Gastroesophageal sphincter (tissue), 4 donors: ENCODE data around the gene GTPBP2. TPM values are rescaled to one million over a fixed set of nuclear protein-coding genes. Genes with fewer than 3 reads are reported as not detected.

Experiments used
- ATAC-seq: fragments of 150-250 bp; one replicate; pipeline ENCODE4 v1.9.1; 2016; ENCODE audit warnings: mild to moderate bottlenecking, moderate library complexity
- H3K27ac ChIP-seq, 4 donors: fragments of 200-600 bp; sonication (generic) in 3 of 4; 1 replicate in 3 of 4; 2 replicates in 1 of 4; pipeline ENCODE4 v1.5.1; 2016 to 2019
- H3K27me3 ChIP-seq: fragments of 200-600 bp; sonication (generic); one replicate; pipeline ENCODE4 v1.5.1; 2019
- H3K36me3 ChIP-seq, 2 donors: fragments of 200-600 bp; sonication (generic); one replicate each; pipeline ENCODE4 v1.5.1; 2019; ENCODE audit warnings: control low read depth in 1 of 2
- H3K4me1 ChIP-seq, 3 donors: fragments of 200-600 bp; sonication (generic); 1 replicate in 2 of 3; 2 replicates in 1 of 3; pipeline ENCODE4 v1.5.1; 2016 to 2019; ENCODE audit warnings: control low read depth in 2 of 3
- H3K4me3 ChIP-seq, 2 donors: fragments of 200-600 bp; sonication (generic); one replicate each; pipeline ENCODE4 v1.5.1; 2019; ENCODE audit warnings: mild to moderate bottlenecking in 1 of 2, moderate library complexity in 1 of 2
- H3K9me3 ChIP-seq, 3 donors: fragments of 200-600 bp; sonication (generic); one replicate each; pipeline ENCODE4 v1.5.1; 2017 to 2019; ENCODE audit warnings: control low read depth in 2 of 3
- EP300 ChIP-seq: sonication (generic); formaldehyde crosslinking; IDR thresholded peaks from one replicate; pipeline ENCODE4 v1.6.1; 2017; ENCODE audit warnings: antibody characterized with exemption, mild to moderate bottlenecking
- POLR2A ChIP-seq, 2 donors: fragments of 450-650 bp; IDR thresholded peaks; one replicate each; pipeline ENCODE4 v1.6.1; 2017; ENCODE audit warnings: antibody characterized with exemption in 2 of 2, mild to moderate bottlenecking in 2 of 2, moderate library complexity in 1 of 2
- POLR2AphosphoS5 ChIP-seq: sonication (generic); formaldehyde crosslinking; IDR thresholded peaks from one replicate; pipeline ENCODE4 v1.6.1; 2017; ENCODE audit warnings: antibody characterized with exemption
- WGBS, 2 donors: methylation state at CpG; one replicate each; pipeline ENCODE4 v1.1.5; 2018; ENCODE audit warnings: low coverage in 1 of 2; 5-methylcytosine and 5-hydroxymethylcytosine counted together
- total RNA-seq, 4 donors: library from RNA; depleted of rRNA; stranded (reverse); fragments of >200 nt; gene quantifications; one replicate each; pipeline ENCODE4 v1.1.0, GENCODE V29; 2016
- TF ChIP-seq, protein P1 (sequence below), 4 experiments: fragments of 200-600 bp in 2 of 4; fragments of 450-650 bp in 2 of 4; sonication (generic) in 1 of 4; IDR thresholded peaks; one replicate each; pipeline ENCODE4 v1.5.1; 2017 to 2019; ENCODE audit warnings: antibody characterized with exemption in 4 of 4, mild to moderate bottlenecking in 2 of 4, moderate library complexity in 2 of 4

GTPBP2 gene
- total RNA-seq, 4 donors from 2014 or later, result 28.8 to 44.5 (median 31.4) TPM

- no peaks in the 10 kb centered on the region for H3K9me3 ChIP-seq
- H3K4me1 ChIP-seq, result peaks cover 0 to 34% (median 9%) of the 10 kb centered on the region in 3 donors
- H3K27ac ChIP-seq, result no peak overlapping the region
- H3K36me3 ChIP-seq, result peaks cover 0 to 64% of the 10 kb centered on the region in 2 donors
- no peak for ATAC-seq
- no peaks in the 10 kb centered on the region for H3K27me3 ChIP-seq
- TF ChIP-seq EP300, result no peak
- TF ChIP-seq, protein P1, sequence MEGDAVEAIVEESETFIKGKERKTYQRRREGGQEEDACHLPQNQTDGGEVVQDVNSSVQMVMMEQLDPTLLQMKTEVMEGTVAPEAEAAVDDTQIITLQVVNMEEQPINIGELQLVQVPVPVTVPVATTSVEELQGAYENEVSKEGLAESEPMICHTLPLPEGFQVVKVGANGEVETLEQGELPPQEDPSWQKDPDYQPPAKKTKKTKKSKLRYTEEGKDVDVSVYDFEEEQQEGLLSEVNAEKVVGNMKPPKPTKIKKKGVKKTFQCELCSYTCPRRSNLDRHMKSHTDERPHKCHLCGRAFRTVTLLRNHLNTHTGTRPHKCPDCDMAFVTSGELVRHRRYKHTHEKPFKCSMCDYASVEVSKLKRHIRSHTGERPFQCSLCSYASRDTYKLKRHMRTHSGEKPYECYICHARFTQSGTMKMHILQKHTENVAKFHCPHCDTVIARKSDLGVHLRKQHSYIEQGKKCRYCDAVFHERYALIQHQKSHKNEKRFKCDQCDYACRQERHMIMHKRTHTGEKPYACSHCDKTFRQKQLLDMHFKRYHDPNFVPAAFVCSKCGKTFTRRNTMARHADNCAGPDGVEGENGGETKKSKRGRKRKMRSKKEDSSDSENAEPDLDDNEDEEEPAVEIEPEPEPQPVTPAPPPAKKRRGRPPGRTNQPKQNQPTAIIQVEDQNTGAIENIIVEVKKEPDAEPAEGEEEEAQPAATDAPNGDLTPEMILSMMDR (IDR thresholded peaks at IDR 0.05), result no peak
- no peak for TF ChIP-seq POLR2A (IDR thresholded peaks at IDR 0.05)
- TF ChIP-seq POLR2AphosphoS5, result no peak
- H3K4me3 ChIP-seq, result no peak overlapping the region
- WGBS, 2 donors, result 77% methylated on average over 2 of the region's 7 CpGs; no CpG with 5 or more reads in 1 of the 2 donors
These were observed 4.2 kb downstream of the GTPBP2 start for GRCh38 chr6:43624786-43625288.

- 80% methylated on average over 1 of the region's 12 CpGs; no CpG with 5 or more reads in 1 of the 2 donors for WGBS, 2 donors
- Histone ChIP-seq H3K27ac (no peak overlapping the region), H3K4me3 (no peak overlapping the region), H3K36me3 (peaks cover 0 to 69% of the 10 kb centered on the region in 2 donors), H3K27me3 (no peaks in the 10 kb centered on the region), H3K4me1 (peaks cover 0 to 34% (median 9%) of the 10 kb centered on the region in 3 donors), H3K9me3 (no peaks in the 10 kb centered on the region)
- ATAC-seq, result no peak
- TF ChIP-seq POLR2AphosphoS5, result no peak
- TF ChIP-seq POLR2A (IDR thresholded peaks at IDR 0.05), result no peak
- TF ChIP-seq, protein P1 (IDR thresholded peaks at IDR 0.05), result no peak
- TF ChIP-seq EP300, result no peak
These were observed 4.9 kb downstream of the GTPBP2 start for GRCh38 chr6:43623880-43624785.

- TF ChIP-seq, protein P1 (IDR thresholded peaks at IDR 0.05), result no peak
- no peak for TF ChIP-seq EP300
- no peak for TF ChIP-seq POLR2A (IDR thresholded peaks at IDR 0.05)
- no peak for TF ChIP-seq POLR2AphosphoS5
- Histone ChIP-seq H3K4me3 (no peak overlapping the region), H3K4me1 (peaks cover 0 to 23% (median 7%) of the 10 kb centered on the region in 3 donors), H3K27ac (no peak overlapping the region), H3K27me3 (no peaks in the 10 kb centered on the region), H3K9me3 (no peaks in the 10 kb centered on the region), H3K36me3 (peaks cover 0 to 80% of the 10 kb centered on the region in 2 donors)
- no peak for ATAC-seq
- WGBS, 2 donors, result 71% methylated on average over 1 of the region's 10 CpGs; no CpG with 5 or more reads in 1 of the 2 donors
These were observed 6.5 kb downstream of the GTPBP2 start for GRCh38 chr6:43622541-43622940.

DNA sequence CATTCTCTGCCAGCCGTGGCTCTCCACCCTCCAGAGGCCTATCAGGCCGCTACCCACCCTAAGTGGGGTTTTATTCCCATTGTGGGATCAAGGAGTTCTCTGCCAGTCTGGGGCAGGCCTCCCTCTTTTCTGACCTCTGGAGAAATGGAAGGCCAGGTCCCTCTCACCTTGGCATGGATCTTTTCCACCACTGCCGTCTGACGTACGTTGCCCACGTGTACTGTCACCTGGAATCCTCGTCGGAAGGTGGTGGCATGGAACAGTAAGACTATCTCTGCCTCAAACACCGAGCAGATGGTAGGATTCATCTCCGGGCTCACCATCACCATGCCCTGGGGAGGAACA is 7.3 kb downstream of the GTPBP2 start:
- TF ChIP-seq, protein P1 (IDR thresholded peaks at IDR 0.05), result no peak
- TF ChIP-seq POLR2AphosphoS5 (no peak), EP300 (no peak)
- H3K9me3 ChIP-seq, result no peaks in the 10 kb centered on the region
- ATAC-seq, result no peak
- H3K27ac ChIP-seq, result no peak overlapping the region
- no peak overlapping the region for H3K4me3 ChIP-seq
- H3K27me3 ChIP-seq, result no peaks in the 10 kb centered on the region
- H3K36me3 ChIP-seq, result peaks cover 0 to 80% of the 10 kb centered on the region in 2 donors
- 95 to 100% methylated on average over 2 to 9 of the region's 10 CpGs for WGBS, 2 donors
- peaks cover 0 to 16% (median 0%) of the 10 kb centered on the region in 3 donors for H3K4me1 ChIP-seq
